K562 (cell line): Measurements from ENCODE around the gene C10orf71. TPM values are rescaled to one million over a fixed set of nuclear protein-coding genes. Genes with fewer than 3 reads are reported as not detected.

Source experiments
- ATAC-seq: fragments of 200-7000 bp; cut with Tn5 transposase; 3 replicates; pipeline ENCODE4 v1.9.1; 2020; ENCODE audit warnings: moderate library complexity
- BruUV-seq: library from RNA; stranded (reverse); fragments of 400-500 nt; replicated peaks from 2 replicates; lab custom pipeline; 2021; lab: Mats Ljungman, UMichigan
- CTCF ChIA-PET: fragments of 300-600 bp; formaldehyde crosslinking; extraction: SDS; loops from one replicate; lab custom pipeline; 2021; ENCODE audit warnings: low intra/inter-chr PET ratio; lab: Yijun Ruan, JAX
- POLR2A ChIA-PET: fragments of 300-600, 350-650 bp; sonication (Branson Sonifier 250); formaldehyde crosslinking; extraction: SDS; loops from one replicate; lab custom pipeline; 2021; ENCODE audit warnings: antibody characterized with exemption, inconsistent platforms; lab: Yijun Ruan, JAX
- DNase-seq, 4 experiments: peaks; one replicate each; pipeline versions ENCODE4 v3.0.0 to v3.0.0-alpha.2; 2011 to 2018; ENCODE audit warnings: low spot score in 3 of 4, mixed read lengths in 3 of 4; ENCODE audit errors: extremely low read depth in 1 of 4
- FAIRE-seq: peaks from 2 replicates; lab custom pipeline; 2011; peaks lifted over from hg19 to GRCh38; lab: Jason Lieb, UNC
- H2AFZ ChIP-seq: 2 replicates; pipeline ENCODE4 v1.6.0; 2011; ENCODE audit warnings: low read depth, low read length, control low read depth, inconsistent platforms
- H3K27ac ChIP-seq: fragments of 200-600 bp; 3 replicates; pipeline ENCODE4 v1.8.0; 2011; ENCODE audit warnings: low read depth, mild to moderate bottlenecking, control low read depth, inconsistent platforms, low read length, moderate library complexity, mixed read lengths; ENCODE audit errors: extremely low read depth
- H3K27me3 ChIP-seq, 2 experiments: fragments of 300-600 bp in 1 of 2; 2 replicates in 1 of 2; 3 replicates in 1 of 2; pipeline versions ENCODE4 v1.6.0 to v1.8.0; 2011; ENCODE audit warnings: inconsistent platforms in 2 of 2, low read length in 2 of 2, mild to moderate bottlenecking in 1 of 2, mixed read lengths in 1 of 2, moderate library complexity in 1 of 2; ENCODE audit not compliant: control insufficient read depth in 2 of 2, insufficient read depth in 2 of 2
- H3K36me3 ChIP-seq: fragments of 300-600 bp; 3 replicates; pipeline ENCODE4 v1.8.0; 2011; ENCODE audit warnings: mild to moderate bottlenecking, low read length, inconsistent platforms; ENCODE audit not compliant: control insufficient read depth, insufficient read depth
- H3K4me1 ChIP-seq, 2 experiments: fragments of 200-600 bp in 1 of 2; replicated peaks in 1 of 2; 2 replicates in 1 of 2; 3 replicates in 1 of 2; pipeline versions ENCODE4 v1.5.1 to v1.8.0; 2011; ENCODE audit warnings: inconsistent platforms in 2 of 2, low read length in 2 of 2, mild to moderate bottlenecking in 1 of 2, mixed read lengths in 1 of 2, moderate library complexity in 1 of 2; ENCODE audit not compliant: control insufficient read depth in 2 of 2, insufficient read depth in 2 of 2
- H3K4me2 ChIP-seq: 2 replicates; pipeline ENCODE4 v1.6.1; 2011; ENCODE audit warnings: low read length, control low read depth, inconsistent platforms, mixed read lengths; ENCODE audit not compliant: insufficient read depth
- H3K4me3 ChIP-seq: fragments of 200-600 bp; sonication (generic), shearing (Covaris generic); 2 replicates; pipeline ENCODE4 v1.5.1; 2016; ENCODE audit warnings: control low read depth, inconsistent platforms
- H3K79me2 ChIP-seq: fragments of 200-600 bp; 3 replicates; pipeline ENCODE4 v1.8.0; 2011; ENCODE audit warnings: low read length, inconsistent platforms; ENCODE audit not compliant: control insufficient read depth, insufficient read depth
- H3K9ac ChIP-seq, 2 experiments: 2 replicates each; pipeline versions ENCODE4 v1.6.0 to v1.6.1; 2011; ENCODE audit warnings: low read depth in 2 of 2, low read length in 2 of 2, control low read depth in 1 of 2, inconsistent platforms in 1 of 2, mild to moderate bottlenecking in 1 of 2, mixed read lengths in 1 of 2; ENCODE audit not compliant: insufficient read depth in 1 of 2
- H3K9me1 ChIP-seq: one replicate; pipeline ENCODE4 v1.6.0; 2011; ENCODE audit warnings: inconsistent platforms, mild to moderate bottlenecking, low read length, moderate library complexity; ENCODE audit not compliant: control insufficient read depth, insufficient read depth
- H3K9me3 ChIP-seq: replicated peaks from 2 replicates; pipeline ENCODE4 v1.5.1; 2011; ENCODE audit warnings: low read depth, low read length, inconsistent platforms; ENCODE audit not compliant: control insufficient read depth, insufficient read depth
- H4K20me1 ChIP-seq: replicated peaks from 2 replicates; pipeline ENCODE4 v1.6.1; 2011; ENCODE audit warnings: low read length, inconsistent platforms, mixed read lengths; ENCODE audit not compliant: control insufficient read depth, insufficient read depth
- C11orf30 ChIP-seq: fragments of 450-650 bp; IDR thresholded peaks from 2 replicates; pipeline ENCODE4 v1.6.1; 2016; ENCODE audit warnings: low read depth, mild to moderate bottlenecking
- ETS1 ChIP-seq: conservative IDR thresholded peaks from 2 replicates; pipeline ENCODE4 v1.6.1; 2011; ENCODE audit warnings: low read depth, mild to moderate bottlenecking, low read length; ENCODE audit not compliant: control insufficient read depth
- KDM4B ChIP-seq, 2 experiments: fragments of 450-650 bp in 1 of 2; sonication (generic) in 1 of 2; IDR thresholded peaks; 2 replicates each; pipeline ENCODE4 v1.6.1; 2016 to 2017; ENCODE audit warnings: borderline replicate concordance in 2 of 2, antibody characterized with exemption in 1 of 2, low read depth in 1 of 2, mild to moderate bottlenecking in 1 of 2
- THRAP3 ChIP-seq: fragments of 450-650 bp; IDR thresholded peaks from 2 replicates; pipeline ENCODE4 v1.6.1; 2016; ENCODE audit warnings: mild to moderate bottlenecking, inconsistent platforms, borderline replicate concordance
- ZBTB1 ChIP-seq: sonication (generic); formaldehyde crosslinking; IDR thresholded peaks from 2 replicates; pipeline ENCODE4 v1.8.1; 2023; ENCODE audit warnings: missing genetic modification reagents, low read depth, mild to moderate bottlenecking, borderline replicate concordance
- ZBTB43 ChIP-seq: sonication (generic); formaldehyde crosslinking; IDR thresholded peaks from 2 replicates; pipeline ENCODE4 v1.8.0; 2023; ENCODE audit warnings: mild to moderate bottlenecking, missing genetic modification reagents
- WGBS: fragments of 100-300 bp; shearing (Covaris generic); methylation state at CpG from one replicate; pipeline ENCODE4 v1.1.6; 2016; ENCODE audit warnings: low coverage, mixed read lengths; ENCODE audit not compliant: insufficient coverage; ENCODE audit errors: missing lambda C conversion rate; 5-methylcytosine and 5-hydroxymethylcytosine counted together
- in situ Hi-C: fragments of 300-500 bp; cut with MboI; formaldehyde crosslinking; loops from 4 replicates; pipeline ENCODE4 v1.15.0; 2018; ENCODE audit warnings: inconsistent platforms, mixed read lengths
- intact Hi-C: fragments of 100-400 bp; cut with micrococcal nuclease; formaldehyde crosslinking; loops from 2 replicates; pipeline ENCODE4 v1.14.2; 2022
- polyA plus RNA-seq, 8 experiments: library from polyadenylated mRNA; depleted of rRNA in 4 of 8; stranded (reverse) in 5 of 8; unstranded in 3 of 8; fragments of >200 nt; fragmentation: Nextera tagmentation in 2 of 8; fragmentation: Illumina TruSeq in 1 of 8; extraction: Ambion mirVana in 2 of 8; extraction: Trizol in 1 of 8; gene quantifications; 2 replicates each; pipeline versions ENCODE4 v1.2.1 to v1.2.3, GENCODE V29; 2011 to 2014; ENCODE audit warnings: inconsistent platforms in 1 of 8, missing spikeins in 1 of 8
- total RNA-seq, 7 experiments: library from RNA; depleted of rRNA in 6 of 7; stranded (reverse); fragments of >200 nt in 6 of 7; fragmentation: Illumina TruSeq in 2 of 7; extraction: Trizol in 2 of 7; gene quantifications; 2 replicates each; pipeline versions ENCODE4 v1.2.1 to v1.2.3, GENCODE V29; 2011 to 2021; ENCODE audit warnings: low replicate concordance in 1 of 7

The C10orf71 gene
- total and polyA plus RNA-seq, 9 of the 15 experiments (the other 6 are each of a cell fraction or from before 2014, with no cell fraction given), result 0.06 to 4.5 (median 1.3) TPM

GRCh38 chr10:49338604-49339003, 39.6 kb downstream of the C10orf71 start:
- DNase-seq (no peak), FAIRE-seq (no peak), ATAC-seq (no peak)
- Histone ChIP-seq H3K27me3 (peaks cover 8 to 9% of the 10 kb centered on the region in 2 experiments; a peak in 3 of 5 replicates), H3K9me1 (no peaks in the 10 kb centered on the region), H2AFZ (no peak overlapping the region), H3K36me3 (no peaks in the 10 kb centered on the region), H3K9ac (no peak overlapping the region), H3K4me2 (no peak overlapping the region), H3K4me1 (no peaks in the 10 kb centered on the region), H3K4me3 (no peak overlapping the region), H3K27ac (no peak overlapping the region), H3K79me2 (no peaks in the 10 kb centered on the region), H4K20me1 (no peaks in the 10 kb centered on the region), H3K9me3 (no peaks in the 10 kb centered on the region)
- WGBS, result 0% methylated on average over 1 of the region's 1 CpG
- ChIA-PET POLR2A (interaction anchor here (0.7 to 1.2 kb wide), 3 partner anchors 14 to 316 kb away, joined by 3 to 5 read pairs (median 3); no protein-coding TSS in a partner anchor), CTCF (no interaction called here)
- BruUV-seq, result no TSS peak
- intact Hi-C loops (no loop called here), in situ Hi-C loops (no loop called here)
- TF ChIP-seq ETS1 (no peak), ZBTB43 (no peak), C11orf30 (no peak), ZBTB1 (no peak), THRAP3 (no peak), KDM4B (IDR thresholded peaks at IDR 0.05; ENCODE audit: borderline replicate concordance in 2 of 2, low read depth in 1 of 2) (no peak)
